ENCODE data around the gene ARHGEF19.

GRCh38 chr1:16162163-16162822, 50.2 kb downstream of the ARHGEF19 start:
- TF ChIP-seq, protein P1, sequence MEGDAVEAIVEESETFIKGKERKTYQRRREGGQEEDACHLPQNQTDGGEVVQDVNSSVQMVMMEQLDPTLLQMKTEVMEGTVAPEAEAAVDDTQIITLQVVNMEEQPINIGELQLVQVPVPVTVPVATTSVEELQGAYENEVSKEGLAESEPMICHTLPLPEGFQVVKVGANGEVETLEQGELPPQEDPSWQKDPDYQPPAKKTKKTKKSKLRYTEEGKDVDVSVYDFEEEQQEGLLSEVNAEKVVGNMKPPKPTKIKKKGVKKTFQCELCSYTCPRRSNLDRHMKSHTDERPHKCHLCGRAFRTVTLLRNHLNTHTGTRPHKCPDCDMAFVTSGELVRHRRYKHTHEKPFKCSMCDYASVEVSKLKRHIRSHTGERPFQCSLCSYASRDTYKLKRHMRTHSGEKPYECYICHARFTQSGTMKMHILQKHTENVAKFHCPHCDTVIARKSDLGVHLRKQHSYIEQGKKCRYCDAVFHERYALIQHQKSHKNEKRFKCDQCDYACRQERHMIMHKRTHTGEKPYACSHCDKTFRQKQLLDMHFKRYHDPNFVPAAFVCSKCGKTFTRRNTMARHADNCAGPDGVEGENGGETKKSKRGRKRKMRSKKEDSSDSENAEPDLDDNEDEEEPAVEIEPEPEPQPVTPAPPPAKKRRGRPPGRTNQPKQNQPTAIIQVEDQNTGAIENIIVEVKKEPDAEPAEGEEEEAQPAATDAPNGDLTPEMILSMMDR (IDR thresholded peaks at IDR 0.05): no peak
- TF ChIP-seq EP300 (IDR thresholded peaks at IDR 0.05; ENCODE audit: low read depth) (no peak), POLR2AphosphoS5 (IDR thresholded peaks at IDR 0.05) (no peak)

Data from transverse colon (tissue), 4 donors.